Ishikawa (cell line): ENCODE data around the gene JPT2.

Source experiments
- CEBPB ChIP-seq: IDR thresholded peaks from 2 replicates; pipeline ENCODE4 v1.6.1; 2012
- CREB1 ChIP-seq: IDR thresholded peaks from 2 replicates; pipeline ENCODE4 v1.6.1; 2012; ENCODE audit warnings: low read depth
- EGR1 ChIP-seq: IDR thresholded peaks from 2 replicates; pipeline ENCODE4 v1.6.1; 2012
- EP300 ChIP-seq: IDR thresholded peaks from 2 replicates; pipeline ENCODE4 v1.6.1; 2012; ENCODE audit warnings: borderline replicate concordance
- FOXM1 ChIP-seq: IDR thresholded peaks from 2 replicates; pipeline ENCODE4 v1.6.1; 2012; ENCODE audit warnings: low read depth, borderline replicate concordance
- MAX ChIP-seq: IDR thresholded peaks from 2 replicates; pipeline ENCODE4 v1.6.1; 2012
- NFIC ChIP-seq: IDR thresholded peaks from 2 replicates; pipeline ENCODE4 v1.6.1; 2012
- RAD21 ChIP-seq: IDR thresholded peaks from 2 replicates; pipeline ENCODE4 v1.6.1; 2012; ENCODE audit warnings: low read depth
- REST ChIP-seq: IDR thresholded peaks from 2 replicates; pipeline ENCODE4 v1.6.1; 2012; ENCODE audit warnings: low read depth, mild to moderate bottlenecking
- TAF1 ChIP-seq: IDR thresholded peaks from 2 replicates; pipeline ENCODE4 v1.6.1; 2012; ENCODE audit warnings: low read depth, mild to moderate bottlenecking
- TCF12 ChIP-seq: IDR thresholded peaks from 2 replicates; pipeline ENCODE4 v1.6.1; 2012; ENCODE audit warnings: low read depth
- TEAD4 ChIP-seq: IDR thresholded peaks from 2 replicates; pipeline ENCODE4 v1.6.1; 2012
- USF1 ChIP-seq: IDR thresholded peaks from 2 replicates; pipeline ENCODE4 v1.6.1; 2012
- YY1 ChIP-seq: IDR thresholded peaks from 2 replicates; pipeline ENCODE4 v1.6.1; 2012; ENCODE audit warnings: low read depth
- ZBTB7A ChIP-seq: IDR thresholded peaks from 2 replicates; pipeline ENCODE4 v1.6.1; 2012; ENCODE audit warnings: low read depth

The JPT2 gene

GRCh38 chr16:1678500-1679098 lies 520 bp downstream of the JPT2 start:
- TF ChIP-seq MAX (no peak; the same call in 1 of the 2 replicates), TAF1 (no peak), EGR1 (0 out of 2 replicates have a peak, but pooled peaks have one; percentile 7), TCF12 (no peak), NFIC (0 out of 2 replicates have a peak, but pooled peaks have one; percentile 7), ZBTB7A (0 out of 2 replicates have a peak, but pooled peaks have one; percentile 40)

- TF ChIP-seq CREB1 = no peak
- TF ChIP-seq NFIC = no peak
- TF ChIP-seq TEAD4 = no peak
- TF ChIP-seq FOXM1 = no peak
Measured at GRCh38 chr16:1680361-1680760, 2.3 kb downstream of the JPT2 start.

GRCh38 chr16:1681032-1681431 lies 3.0 kb downstream of the JPT2 start:
- no peak for TF ChIP-seq ZBTB7A
- no peak for TF ChIP-seq TEAD4
- no peak for TF ChIP-seq CREB1
- no peak for TF ChIP-seq REST

- TF ChIP-seq TEAD4 = peak; percentile 48; the same call in 1 of the 2 replicates
- peak; percentile 65 for TF ChIP-seq MAX
- no peak for TF ChIP-seq CEBPB
- peak; percentile 83 for TF ChIP-seq TCF12
- peak; percentile 73 for TF ChIP-seq EP300
- TF ChIP-seq ZBTB7A = no peak
- no peak for TF ChIP-seq RAD21
- peak; percentile 70 for TF ChIP-seq NFIC
- peak; percentile 72 for TF ChIP-seq YY1
Measured at GRCh38 chr16:1687427-1688316, 9.6 kb downstream of the JPT2 start.

- TF ChIP-seq RAD21 (no peak), YY1 (no peak), TCF12 (peak; percentile 83; the same call in 1 of the 2 replicates), CREB1 (peak; percentile 46; the same call in 1 of the 2 replicates), CEBPB (peak; percentile 42; the same call in 1 of the 2 replicates), TAF1 (no peak), USF1 (no peak), TEAD4 (peak; percentile 94), MAX (peak; percentile 66), FOXM1 (no peak), EP300 (peak; percentile 77), REST (no peak), ZBTB7A (no peak), NFIC (peak; percentile 31)
Measured at GRCh38 chr16:1688807-1689560, 10.9 kb downstream of the JPT2 start.

GRCh38 chr16:1689853-1690252 lies 11.8 kb downstream of the JPT2 start:
- TF ChIP-seq CEBPB (no peak), TEAD4 (peak; percentile 81), YY1 (no peak), TAF1 (no peak), FOXM1 (no peak), NFIC (peak; percentile 28; the same call in 1 of the 2 replicates), ZBTB7A (no peak), TCF12 (peak; percentile 74; the same call in 1 of the 2 replicates), EP300 (peak; percentile 69)
